Colonic mucosa (tissue), 4 donors: ENCODE measurements around the gene RCBTB2. TPM values are rescaled to one million over a fixed set of nuclear protein-coding genes. Genes with fewer than 3 reads are reported as not detected.

Experiments
- DNase-seq: peaks from one replicate; pipeline ENCODE4 v3.0.0-alpha.2; 2020
- H3K27ac ChIP-seq: fragments of 200-600 bp; one replicate; pipeline ENCODE4 v1.8.0; 2021
- H3K27me3 ChIP-seq: fragments of 200-600 bp; one replicate; pipeline ENCODE4 v1.8.0; 2021
- H3K36me3 ChIP-seq: fragments of 200-600 bp; one replicate; pipeline ENCODE4 v1.8.0; 2021
- H3K4me1 ChIP-seq: fragments of 200-600 bp; one replicate; pipeline ENCODE4 v1.8.0; 2021; ENCODE audit warnings: mild to moderate bottlenecking
- H3K4me3 ChIP-seq: fragments of 200-600 bp; one replicate; pipeline ENCODE4 v1.8.0; 2021
- H3K9ac ChIP-seq, 2 donors: one replicate each; pipeline ENCODE4 v1.7.0; 2013; ENCODE audit warnings: control low read depth in 2 of 2, low read depth in 2 of 2, low read length in 2 of 2
- H3K9me3 ChIP-seq: fragments of 200-600 bp; one replicate; pipeline ENCODE4 v1.8.0; 2021
- intact Hi-C: fragments of 100-400 bp; cut with DNase I; formaldehyde crosslinking; loops from one replicate; pipeline ENCODE4 v1.14.1; 2022
- total RNA-seq, 2 donors: library from RNA; stranded (reverse); fragmentation: NEBNext Ultra II Directional in 1 of 2; extraction: Animal tissue kit (Norgen Biotek cat#: 25700) in 1 of 2; gene quantifications; one replicate each; pipeline ENCODE4 v1.2.1, GENCODE V29; 2021
- TF ChIP-seq, protein P1 (sequence below): fragments of 200-600 bp; IDR thresholded peaks from one replicate; pipeline ENCODE4 v1.8.0; 2022; ENCODE audit warnings: antibody characterized with exemption, mild to moderate bottlenecking
- donor health status: healthy.
- donor health status: DM: no; HTN: no; CAD: no.
- donor health status: DM: no; HTN: no; CAD: no.

Gene RCBTB2
- total RNA-seq, 2 donors from 2014 or later, result 3.3 to 5.5 TPM

- Histone ChIP-seq H3K36me3 (no peaks in the 10 kb centered on the region), H3K4me1 (no peaks in the 10 kb centered on the region), H3K9ac (peak overlapping the region in 1 of 2 donors; percentile 4), H3K9me3 (no peaks in the 10 kb centered on the region), H3K27me3 (no peaks in the 10 kb centered on the region), H3K27ac (peak overlapping the region; percentile 29), H3K4me3 (no peak overlapping the region)
- intact Hi-C loops, result loop anchor here (5.0 kb wide), 1 partner anchor 122 kb away; the partner anchor contains the start of gene LPAR6
- no peak for DNase-seq
- TF ChIP-seq, protein P1, sequence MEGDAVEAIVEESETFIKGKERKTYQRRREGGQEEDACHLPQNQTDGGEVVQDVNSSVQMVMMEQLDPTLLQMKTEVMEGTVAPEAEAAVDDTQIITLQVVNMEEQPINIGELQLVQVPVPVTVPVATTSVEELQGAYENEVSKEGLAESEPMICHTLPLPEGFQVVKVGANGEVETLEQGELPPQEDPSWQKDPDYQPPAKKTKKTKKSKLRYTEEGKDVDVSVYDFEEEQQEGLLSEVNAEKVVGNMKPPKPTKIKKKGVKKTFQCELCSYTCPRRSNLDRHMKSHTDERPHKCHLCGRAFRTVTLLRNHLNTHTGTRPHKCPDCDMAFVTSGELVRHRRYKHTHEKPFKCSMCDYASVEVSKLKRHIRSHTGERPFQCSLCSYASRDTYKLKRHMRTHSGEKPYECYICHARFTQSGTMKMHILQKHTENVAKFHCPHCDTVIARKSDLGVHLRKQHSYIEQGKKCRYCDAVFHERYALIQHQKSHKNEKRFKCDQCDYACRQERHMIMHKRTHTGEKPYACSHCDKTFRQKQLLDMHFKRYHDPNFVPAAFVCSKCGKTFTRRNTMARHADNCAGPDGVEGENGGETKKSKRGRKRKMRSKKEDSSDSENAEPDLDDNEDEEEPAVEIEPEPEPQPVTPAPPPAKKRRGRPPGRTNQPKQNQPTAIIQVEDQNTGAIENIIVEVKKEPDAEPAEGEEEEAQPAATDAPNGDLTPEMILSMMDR, result no peak
These were observed 1.2 kb upstream of the RCBTB2 start for GRCh38 chr13:48533961-48534600.

- TF ChIP-seq, protein P1, result no peak
- peak overlapping the region; percentile 76 to 97 for H3K9ac ChIP-seq
- peak; percentile 62 for DNase-seq
- H3K27ac ChIP-seq, result peak overlapping the region; percentile 91
- no peaks in the 10 kb centered on the region for H3K27me3 ChIP-seq
- intact Hi-C loops, result loop anchor here (5.0 kb wide), 1 partner anchor 120 kb away; the partner anchor contains the start of gene LPAR6
- H3K9me3 ChIP-seq, result no peaks in the 10 kb centered on the region
- no peaks in the 10 kb centered on the region for H3K36me3 ChIP-seq
- peak overlapping the region; percentile 55 for H3K4me3 ChIP-seq
- H3K4me1 ChIP-seq, result no peaks in the 10 kb centered on the region
These were observed 699 bp downstream of the RCBTB2 start for GRCh38 chr13:48532256-48532505.

DNA sequence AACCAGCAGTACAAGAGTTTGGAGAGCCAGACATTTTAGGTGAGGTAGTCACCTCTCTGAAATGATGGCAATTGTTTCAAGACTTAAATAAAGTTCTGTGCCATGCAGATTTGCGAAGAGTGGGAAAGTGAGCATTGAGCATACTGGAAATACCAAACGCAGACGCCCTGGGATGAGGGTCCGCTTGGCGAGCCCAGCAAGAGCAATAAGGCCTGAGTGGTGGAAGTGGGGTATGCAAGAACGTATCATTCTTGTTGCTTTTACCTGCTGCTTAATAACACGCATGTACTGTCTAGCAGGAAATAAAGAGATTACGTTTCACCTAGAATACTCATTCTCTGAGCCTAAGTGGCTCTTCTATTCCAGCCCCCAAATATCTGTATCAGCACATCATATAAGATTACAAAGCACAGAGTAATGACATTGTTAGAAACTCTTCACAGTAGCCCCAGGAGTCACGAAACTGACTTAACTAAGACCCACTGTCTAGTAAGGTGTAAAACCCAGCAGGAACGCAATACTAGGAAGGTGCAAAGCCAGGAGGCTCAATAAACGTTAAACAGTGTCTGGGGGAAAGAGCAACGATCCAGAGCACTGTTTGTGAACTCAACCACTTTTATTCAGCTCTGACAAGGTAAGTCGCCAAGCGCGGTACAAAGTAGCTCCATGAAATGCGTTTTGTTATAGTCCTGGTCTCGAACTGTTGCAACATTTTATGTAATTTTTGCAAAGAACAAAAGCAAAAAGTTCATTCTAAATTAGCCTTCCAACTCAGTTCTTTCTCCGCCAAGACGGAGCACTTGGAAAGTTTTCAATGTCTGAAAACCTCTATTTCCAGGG lies 1.2 kb downstream of the RCBTB2 start:
- no peaks in the 10 kb centered on the region for H3K4me1 ChIP-seq
- TF ChIP-seq, protein P1, result no peak
- DNase-seq, result peak; percentile 29
- H3K9ac ChIP-seq, result peak overlapping the region; percentile 76 to 97
- no peaks in the 10 kb centered on the region for H3K27me3 ChIP-seq
- peak overlapping the region; percentile 91 for H3K27ac ChIP-seq
- intact Hi-C loops, result loop anchor here (5.0 kb wide), 1 partner anchor 119 kb away; the partner anchor contains the start of gene LPAR6
- peak overlapping the region; percentile 55 for H3K4me3 ChIP-seq
- H3K36me3 ChIP-seq, result no peaks in the 10 kb centered on the region
- no peaks in the 10 kb centered on the region for H3K9me3 ChIP-seq

DNA sequence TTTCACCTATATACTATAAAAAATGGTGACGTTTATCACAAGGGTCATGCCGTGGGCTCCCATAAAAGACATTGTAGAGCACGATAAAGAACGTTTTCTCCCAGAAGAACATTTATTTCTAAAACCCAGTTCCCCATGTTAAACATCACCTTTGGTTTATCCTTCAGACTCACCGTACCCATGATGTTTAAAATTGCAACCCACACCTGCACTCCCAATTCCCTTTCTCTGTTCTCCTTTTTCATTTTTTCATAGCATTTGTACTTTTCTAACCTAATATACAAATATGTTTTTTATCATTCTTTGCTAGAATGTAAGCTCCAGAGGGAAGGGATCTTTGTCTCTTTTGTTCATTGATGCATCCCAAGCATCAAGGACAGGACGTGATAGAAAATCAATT lies 2.0 kb downstream of the RCBTB2 start:
- no peaks in the 10 kb centered on the region for H3K27me3 ChIP-seq
- DNase-seq, result no peak
- H3K4me3 ChIP-seq, result no peak overlapping the region
- TF ChIP-seq, protein P1, result no peak
- no peak overlapping the region for H3K27ac ChIP-seq
- H3K36me3 ChIP-seq, result no peaks in the 10 kb centered on the region
- intact Hi-C loops, result loop anchor here (5.0 kb wide), 1 partner anchor 119 kb away; the partner anchor contains the start of gene LPAR6
- no peak overlapping the region for H3K9ac ChIP-seq
- no peaks in the 10 kb centered on the region for H3K9me3 ChIP-seq
- no peaks in the 10 kb centered on the region for H3K4me1 ChIP-seq

- Histone ChIP-seq H3K27me3 (no peaks in the 10 kb centered on the region), H3K27ac (no peak overlapping the region), H3K9ac (no peak overlapping the region), H3K4me1 (no peaks in the 10 kb centered on the region), H3K4me3 (no peak overlapping the region), H3K9me3 (no peaks in the 10 kb centered on the region), H3K36me3 (no peaks in the 10 kb centered on the region)
- intact Hi-C loops, result no loop called here
- TF ChIP-seq, protein P1, result no peak
- no peak for DNase-seq
These were observed 4.2 kb downstream of the RCBTB2 start for GRCh38 chr13:48528720-48529119.
